Measurements from ENCODE around the gene SFN.
A peak's percentile ranks its signal among the peaks of the same experiment; 100 is the strongest.
"Not testable (repeated sequence)": the region's sequence is repeated elsewhere in the genome, so short reads cannot be mapped to it uniquely, and the experiment has no call there.

SFN gene

DNA sequence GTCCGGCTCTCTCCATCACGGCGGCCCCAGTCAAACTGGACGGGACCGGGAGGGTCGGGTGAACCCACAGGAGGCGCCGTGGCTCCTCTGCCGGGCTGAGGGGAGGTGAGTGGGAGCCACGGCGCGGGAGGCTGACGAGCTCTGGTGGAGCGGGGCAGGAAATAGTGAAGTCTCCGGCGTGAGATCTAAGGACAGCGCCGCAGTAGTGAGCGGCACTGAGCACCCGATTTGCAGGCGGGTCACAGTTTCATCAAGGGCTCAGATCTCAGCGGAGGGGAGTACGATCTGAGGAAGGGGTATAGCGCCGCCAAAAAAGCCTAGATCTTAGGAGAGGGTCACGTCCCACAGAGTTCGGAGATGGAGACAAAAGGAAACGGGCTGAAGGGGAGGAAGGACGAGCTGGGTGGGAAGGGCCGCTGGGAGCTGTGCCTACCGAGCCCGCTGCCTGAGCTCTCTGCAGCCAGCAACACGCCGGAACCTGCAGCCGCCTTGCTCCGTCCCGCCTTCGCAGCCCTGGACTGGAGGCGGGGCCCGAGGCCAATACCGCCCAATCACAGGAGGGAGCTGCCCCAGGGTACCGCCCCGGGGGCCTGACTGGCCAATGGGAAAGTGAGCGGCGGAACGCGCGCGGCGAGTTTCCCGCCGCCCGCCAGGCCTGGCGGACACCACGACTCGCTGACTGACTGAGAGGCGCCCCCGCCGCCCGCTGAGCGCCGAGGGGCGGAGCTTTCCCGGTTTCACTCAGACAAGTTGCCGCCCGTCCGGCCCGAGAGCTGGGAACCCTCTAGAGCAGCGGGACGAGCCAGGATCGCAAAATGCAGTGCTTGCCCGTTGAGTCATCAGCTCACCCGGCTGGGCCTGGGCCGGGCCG, 1.9 kb downstream of the SFN start:
- peak; percentile 94 for DNase-seq (ENCODE audit: low spot score)

DNA sequence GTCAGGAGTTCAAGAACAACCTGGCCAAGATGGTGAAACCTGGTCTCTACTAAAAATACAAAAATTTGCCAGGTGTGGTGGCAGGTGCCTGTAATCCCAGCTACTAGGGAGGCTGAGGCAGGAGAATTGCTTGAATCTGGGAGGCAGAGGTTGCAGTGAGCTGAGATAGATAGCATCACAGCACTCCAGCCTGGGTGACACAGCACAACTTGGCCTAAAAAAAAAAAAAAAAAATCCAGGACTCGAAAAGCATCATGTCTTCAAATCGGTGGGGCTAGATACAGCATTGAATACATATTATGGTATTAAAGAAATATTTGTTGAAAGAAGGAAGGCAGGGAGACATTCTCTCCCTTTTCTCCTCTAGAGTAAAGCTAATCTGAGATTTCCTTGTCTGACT, 10.1 kb downstream of the SFN start:
- not testable (repeated sequence) for DNase-seq (ENCODE audit: low spot score)

- no peak for DNase-seq (ENCODE audit: low spot score)
These were observed 11.9 kb downstream of the SFN start for GRCh38 chr1:26874896-26875295.

GRCh38 chr1:26877326-26877725, 14.4 kb downstream of the SFN start:
- DNase-seq (ENCODE audit: low spot score): no peak

- no peak for DNase-seq (ENCODE audit: low spot score)
These were observed 16.8 kb downstream of the SFN start for GRCh38 chr1:26879793-26880192.

- DNase-seq (ENCODE audit: low spot score): not testable (repeated sequence)
These were observed 18.7 kb downstream of the SFN start for GRCh38 chr1:26881611-26882010.

- DNase-seq (ENCODE audit: low spot score): no peak
These were observed 19.9 kb downstream of the SFN start for GRCh38 chr1:26882696-26883463.

- peak; percentile 38 for DNase-seq (ENCODE audit: low spot score)
These were observed 24.2 kb downstream of the SFN start for GRCh38 chr1:26887125-26887524.

- no peak for DNase-seq (ENCODE audit: low spot score)
These were observed 25.3 kb downstream of the SFN start for GRCh38 chr1:26888231-26888630.

DNA sequence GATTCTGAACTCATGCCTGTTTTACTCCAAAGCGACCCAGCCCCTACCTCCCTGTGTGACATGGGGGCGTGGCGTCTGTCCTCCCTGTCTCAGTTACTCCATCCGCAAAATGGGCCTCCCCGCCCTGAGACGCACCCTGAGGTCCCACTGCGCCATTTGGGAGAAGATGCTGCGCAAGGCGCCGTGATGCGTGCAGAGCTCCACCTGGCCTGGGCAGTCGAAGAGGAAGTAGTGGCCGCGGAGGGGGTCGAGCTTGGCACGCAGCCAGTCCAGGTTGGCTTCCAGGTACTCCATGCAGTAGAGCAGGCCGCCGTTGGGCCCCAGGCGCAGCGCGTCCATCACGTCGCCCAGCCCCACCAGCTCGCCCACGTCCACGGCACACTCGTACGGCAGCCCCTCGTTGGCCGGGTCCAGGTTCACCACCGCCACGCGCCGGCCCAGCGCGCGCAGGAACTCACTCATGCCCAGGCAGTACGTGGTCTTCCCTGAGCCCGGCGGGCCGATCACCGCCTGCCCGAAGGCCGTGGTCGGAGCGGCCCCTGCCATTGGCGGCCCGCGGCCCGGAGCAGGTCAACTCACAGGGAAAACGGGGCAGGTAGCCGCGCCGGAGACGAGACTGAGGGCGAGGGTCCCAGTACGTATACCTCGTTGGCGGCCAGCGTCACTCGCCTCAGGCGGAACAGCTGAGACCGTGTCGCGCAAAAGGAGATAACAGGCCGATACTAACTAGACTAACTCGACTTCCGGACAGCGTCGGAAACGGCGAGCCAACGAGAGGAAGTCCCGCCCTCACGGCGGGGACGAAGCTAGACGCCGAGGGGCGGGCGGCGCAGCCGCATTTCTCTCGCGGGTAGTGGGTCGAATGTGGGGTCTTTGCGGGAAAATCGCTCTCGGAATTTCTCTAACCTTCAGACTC, 26.9 kb downstream of the SFN start, which contains the start of gene GPN2:
TSS of gene GPN2 (minus strand) at position 733 of the 916 bp plus-strand sequence. CDS start at position 546, 187 bp downstream.
- peak; percentile 87 for DNase-seq (ENCODE audit: low spot score)

DNA sequence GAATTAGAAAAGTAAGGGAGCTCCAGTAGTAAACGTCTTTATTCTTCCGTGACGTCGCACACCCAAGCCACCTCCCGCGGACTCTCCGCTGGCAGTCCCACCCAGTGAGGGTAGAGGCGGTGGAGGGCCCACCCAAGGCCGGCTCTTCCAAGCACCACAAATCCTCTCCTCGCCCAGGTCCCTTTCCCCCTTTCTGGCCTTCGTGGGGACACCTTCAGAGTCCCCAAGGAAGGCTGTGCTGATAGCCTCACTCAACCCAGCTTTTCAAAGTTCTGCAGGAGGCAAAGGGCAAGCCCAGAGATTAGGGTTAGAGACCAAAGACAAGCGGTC, 27.5 kb downstream of the SFN start:
- no peak for DNase-seq (ENCODE audit: low spot score)

DNA sequence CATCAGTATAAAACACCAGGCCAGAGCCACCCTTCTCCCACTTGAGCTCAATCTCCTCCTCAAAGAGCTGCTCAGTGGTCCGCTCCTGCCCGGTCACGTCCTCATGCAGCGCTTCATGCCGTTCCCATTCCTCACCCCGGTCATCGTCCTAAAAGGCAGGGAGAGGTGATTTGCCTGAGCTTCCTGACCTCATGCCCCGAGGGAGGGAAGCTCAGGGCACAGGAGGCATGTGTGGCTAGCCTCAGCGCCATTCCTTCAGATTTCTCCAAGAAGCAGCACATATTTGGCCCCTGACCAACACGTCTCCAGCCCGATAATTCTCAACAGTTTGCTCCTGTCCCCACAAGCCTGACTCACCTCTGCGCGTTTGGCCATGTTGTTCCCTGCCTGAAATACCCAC, 31.3 kb downstream of the SFN start:
- DNase-seq (ENCODE audit: low spot score): no peak

- no peak for DNase-seq (ENCODE audit: low spot score)
These were observed 34.4 kb downstream of the SFN start for GRCh38 chr1:26897351-26897750.

DNA sequence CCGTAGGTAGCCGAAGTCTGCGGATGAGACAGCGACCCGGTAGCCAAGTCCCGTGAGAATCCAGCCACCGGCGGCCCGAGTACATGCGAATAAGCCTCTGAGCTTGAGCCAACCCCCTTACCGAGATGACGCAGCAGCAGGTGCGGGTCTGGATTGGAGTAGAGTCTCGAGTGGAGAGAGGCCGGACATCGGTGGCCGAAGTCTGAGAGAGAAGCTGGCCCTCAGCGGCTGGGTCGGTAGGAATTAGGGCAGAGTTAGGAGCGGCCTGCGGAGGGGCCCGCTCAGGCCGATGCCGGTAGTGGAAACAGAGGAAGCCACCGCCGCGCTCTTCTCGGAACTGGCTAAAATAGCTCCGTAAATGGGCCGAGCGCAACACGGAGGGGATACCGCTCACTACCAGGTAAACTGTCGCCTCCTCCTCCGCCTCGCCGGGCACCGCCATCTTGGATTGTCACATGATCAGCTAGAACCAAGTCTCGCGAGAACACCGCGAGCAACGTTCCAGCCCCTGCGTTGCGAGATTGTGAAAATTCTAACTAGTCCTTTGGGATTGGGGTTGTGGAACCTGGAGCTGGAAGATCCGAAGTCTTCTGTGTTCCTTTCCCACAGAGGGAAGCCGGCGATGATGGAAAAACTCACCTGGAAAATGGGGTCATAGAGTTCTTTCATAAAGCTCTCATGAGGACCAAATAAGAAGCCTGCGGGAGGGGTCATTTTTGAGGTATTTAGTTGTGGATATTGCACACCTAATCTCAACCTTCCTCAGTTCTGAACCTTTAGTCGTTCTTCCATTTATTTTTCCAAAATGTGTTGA, 37.3 kb downstream of the SFN start, which contains the start of gene GPATCH3:
TSS of gene GPATCH3 (minus strand) at position 467 of the 814 bp plus-strand sequence. CDS start at position 442, 25 bp downstream.
- DNase-seq (ENCODE audit: low spot score): peak; percentile 94

GRCh38 chr1:26900815-26901511, 38.0 kb downstream of the SFN start:
- no peak for DNase-seq (ENCODE audit: low spot score)

DNA sequence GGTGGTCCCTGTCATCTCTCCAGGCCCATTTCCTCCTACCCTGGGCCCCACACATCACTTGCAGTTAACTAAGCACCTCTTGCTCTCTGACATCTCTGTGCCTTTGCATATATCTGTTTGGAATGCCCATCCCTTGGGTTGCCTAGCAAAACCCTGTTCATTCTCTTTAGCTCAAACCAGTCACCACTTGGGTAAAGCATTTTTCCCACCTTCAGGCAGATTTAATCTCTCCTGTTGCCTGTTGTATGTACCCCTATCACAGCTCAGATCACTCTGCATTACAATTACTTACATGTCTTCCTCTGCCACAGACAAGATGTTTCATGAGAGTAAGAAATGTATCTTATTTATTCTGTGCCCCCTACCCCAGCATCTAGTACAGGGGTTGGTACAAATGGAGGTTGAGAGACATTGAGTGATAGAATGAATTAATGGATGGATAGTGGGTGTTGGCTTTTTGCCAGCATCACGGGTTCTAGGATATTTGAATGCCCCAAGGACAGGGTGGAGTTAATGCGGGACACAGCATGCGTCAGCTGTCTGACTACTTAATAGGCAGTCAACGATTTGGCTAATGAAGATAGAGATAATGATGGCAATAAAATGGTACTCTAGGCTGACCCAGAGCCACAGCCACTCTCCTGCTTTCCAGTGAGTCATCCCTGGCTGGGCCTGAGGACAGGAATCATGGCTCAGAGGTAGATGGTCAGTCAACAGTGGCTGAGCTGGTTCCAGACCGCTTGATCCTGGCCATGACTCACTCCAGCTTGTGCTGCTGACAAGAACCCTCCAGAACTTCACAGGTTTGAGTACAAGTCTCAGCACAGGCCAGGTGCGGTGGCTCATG, 44.3 kb downstream of the SFN start:
- DNase-seq (ENCODE audit: low spot score): no peak

DNA sequence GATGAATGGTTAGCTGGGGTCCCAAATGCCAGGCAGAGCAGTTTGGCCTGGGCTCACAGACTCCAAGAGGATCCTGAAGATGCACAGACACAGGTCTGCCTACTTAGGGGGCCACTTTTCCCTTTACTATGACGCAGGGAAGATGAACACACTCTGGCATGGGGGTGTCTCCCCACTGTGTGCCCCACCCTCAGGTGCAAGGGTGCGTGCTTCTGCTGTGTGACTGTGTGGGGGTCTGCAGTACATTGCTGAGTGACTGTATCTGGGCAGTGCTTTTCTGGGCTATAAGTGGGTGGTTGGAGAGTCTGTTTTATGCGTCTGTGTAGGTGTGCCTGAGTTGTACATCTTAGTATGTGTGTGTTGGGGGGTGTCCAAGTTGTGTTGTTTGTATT, 47.0 kb downstream of the SFN start:
- DNase-seq (ENCODE audit: low spot score): no peak

DNA sequence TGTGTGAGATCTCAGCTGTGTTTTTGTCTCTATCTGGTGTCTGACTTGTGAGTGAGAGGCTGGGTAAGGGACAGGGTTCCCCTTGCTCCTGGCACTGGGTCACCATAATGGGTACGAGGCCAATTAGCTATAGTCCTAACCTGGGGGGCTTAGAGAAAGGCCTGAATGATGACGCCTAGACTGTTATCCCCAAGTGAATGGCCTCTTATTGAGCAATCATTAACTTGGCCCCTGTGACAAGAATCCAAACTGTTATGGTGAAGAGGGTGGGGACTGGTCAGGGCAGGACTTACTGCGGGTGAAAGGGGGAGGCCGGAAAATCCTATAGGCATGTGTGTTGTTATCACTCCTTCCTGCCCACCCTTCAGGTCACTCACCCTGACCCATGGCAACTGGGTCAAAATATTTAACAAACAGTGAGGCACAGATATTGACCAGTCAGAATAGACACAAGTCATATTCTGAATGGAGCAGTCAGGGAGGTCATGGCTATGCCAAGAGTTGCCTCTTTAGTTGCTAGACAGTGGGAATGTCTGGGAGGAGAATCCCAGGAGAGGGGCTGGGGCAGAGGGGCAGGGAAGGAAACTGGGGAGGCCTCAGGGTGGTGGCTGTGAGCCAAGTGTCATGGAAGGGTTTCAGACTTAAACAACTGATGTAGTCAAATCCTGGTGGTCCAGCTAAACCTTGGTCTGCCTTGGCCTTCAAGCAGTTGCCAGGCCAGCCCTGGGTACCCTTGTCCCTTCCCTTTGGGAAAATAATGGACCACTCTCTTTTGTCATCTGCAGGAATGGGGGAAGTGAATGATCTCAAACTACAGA, 47.6 kb downstream of the SFN start:
- no peak for DNase-seq (ENCODE audit: low spot score)
